Stimulated activated CD8-positive, alpha-beta memory T cell treated with anti-CD3 and anti-CD28 coated beads, Interleukin-4, amount 100 ng/mL, for 48 hours (primary cell): ENCODE data around the gene FBXW11.

Experiments used
- DNase-seq: peaks from one replicate; pipeline ENCODE4 v3.0.0-alpha.2; 2020

The FBXW11 gene

DNA sequence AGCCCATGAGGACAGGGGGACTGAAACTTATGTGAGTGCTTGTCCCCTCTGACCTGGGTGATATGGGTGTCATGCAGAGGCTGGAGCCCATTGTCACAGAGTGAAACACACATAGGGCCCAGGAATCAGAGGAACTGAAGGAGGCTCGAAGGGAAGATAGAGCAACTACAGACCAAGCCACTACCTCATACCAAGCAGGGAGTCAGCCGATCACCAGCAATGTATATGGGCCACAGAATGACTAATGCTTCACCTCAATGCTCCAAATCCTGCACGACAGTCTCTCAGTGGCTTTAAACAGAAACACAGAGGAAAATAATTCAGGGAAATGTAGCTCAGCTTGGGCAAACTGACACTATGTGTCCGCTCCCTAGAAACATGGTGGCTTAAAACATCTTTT, 8.9 kb upstream of the FBXW11 start:
- no peak for DNase-seq

DNA sequence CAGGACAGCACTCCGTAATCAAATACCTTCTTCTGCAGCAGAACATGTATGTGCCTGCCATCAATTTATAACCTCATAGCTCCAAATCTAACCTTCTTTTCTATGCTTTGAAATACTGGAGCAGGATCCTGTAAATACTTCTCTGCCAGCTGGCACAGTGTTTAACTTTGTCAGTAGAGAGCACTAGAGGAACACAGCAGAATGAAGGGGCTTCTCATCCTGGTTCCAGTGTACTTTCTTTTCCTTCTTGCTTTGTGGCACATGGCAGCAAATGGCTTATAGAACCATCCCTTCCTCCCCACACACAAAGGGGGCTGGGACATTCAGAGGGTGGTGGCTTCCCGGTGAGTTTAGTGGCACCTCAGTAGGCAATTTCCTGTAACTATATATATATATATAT, 3.8 kb upstream of the FBXW11 start:
- no peak for DNase-seq

DNA sequence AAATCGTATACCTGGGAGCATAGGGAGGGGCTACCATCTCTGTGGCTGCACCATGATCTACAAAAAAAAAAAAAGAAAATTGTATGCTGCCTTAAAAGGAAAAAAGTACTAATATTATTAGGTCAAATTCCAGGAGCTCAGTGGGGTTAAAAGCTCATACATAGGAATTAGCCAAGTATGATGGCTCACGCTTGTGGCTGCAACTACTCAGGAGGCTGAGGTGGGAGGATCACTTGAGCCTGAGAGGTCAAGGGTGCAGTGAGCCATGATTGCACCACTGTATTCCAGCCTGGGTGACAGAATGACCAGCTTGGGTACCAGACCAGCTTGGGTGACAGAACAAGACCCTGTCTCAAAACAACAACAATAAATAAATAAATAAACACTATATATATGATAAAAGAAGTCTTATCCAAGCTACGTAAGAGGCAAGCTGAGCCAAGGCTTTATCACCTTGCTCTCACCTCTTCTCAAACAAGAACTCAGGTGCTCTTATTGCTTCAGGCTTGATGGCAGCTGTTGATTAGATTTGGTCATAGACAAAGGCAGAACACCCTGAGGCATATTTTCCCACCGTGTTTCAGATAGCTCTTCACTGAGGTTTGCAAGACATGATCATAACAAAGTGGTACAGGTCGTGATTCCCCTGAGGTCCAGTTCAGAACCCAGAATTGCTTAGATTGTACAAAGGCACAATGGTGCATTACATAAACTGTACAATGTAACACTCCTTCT, 3.3 kb upstream of the FBXW11 start:
- no peak for DNase-seq

DNA sequence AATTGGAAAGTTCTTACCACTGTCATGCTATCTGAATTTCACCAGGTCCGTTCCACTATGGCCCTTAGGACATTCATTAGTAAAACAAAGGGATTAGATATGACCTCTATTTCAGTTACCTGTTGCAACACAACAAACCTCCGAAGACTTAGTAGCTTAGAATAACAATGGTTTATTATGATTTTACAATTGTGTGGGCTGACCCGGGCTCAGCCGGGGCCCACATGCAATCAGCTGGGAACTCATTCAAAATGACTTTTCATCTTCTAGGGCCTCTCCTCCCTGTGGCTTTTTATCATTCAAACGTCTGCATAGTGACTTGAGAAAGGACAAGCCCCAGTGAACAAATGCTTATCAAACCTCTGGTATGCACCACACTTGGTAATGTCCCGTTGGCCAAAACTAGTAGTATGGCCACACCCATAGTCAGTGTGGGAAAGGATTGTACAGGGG, 2.3 kb upstream of the FBXW11 start:
- no peak for DNase-seq

DNA sequence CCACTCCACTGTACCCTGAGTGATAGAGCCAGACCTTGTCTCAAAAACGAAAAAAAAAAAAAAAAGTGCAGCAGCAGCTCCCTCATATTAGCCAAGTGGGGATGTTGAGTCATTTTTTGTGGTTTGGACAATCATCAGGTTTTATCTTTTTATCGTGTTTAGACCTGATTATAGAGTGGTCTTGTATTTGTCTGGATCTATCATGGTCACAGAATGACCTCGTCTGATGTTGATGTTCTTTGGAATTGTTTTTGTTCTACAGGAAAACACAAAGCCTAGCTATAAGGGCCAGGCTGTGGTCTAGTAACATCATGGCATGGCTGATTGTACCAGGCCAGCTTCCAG, 1.6 kb upstream of the FBXW11 start:
- DNase-seq: no peak

DNA sequence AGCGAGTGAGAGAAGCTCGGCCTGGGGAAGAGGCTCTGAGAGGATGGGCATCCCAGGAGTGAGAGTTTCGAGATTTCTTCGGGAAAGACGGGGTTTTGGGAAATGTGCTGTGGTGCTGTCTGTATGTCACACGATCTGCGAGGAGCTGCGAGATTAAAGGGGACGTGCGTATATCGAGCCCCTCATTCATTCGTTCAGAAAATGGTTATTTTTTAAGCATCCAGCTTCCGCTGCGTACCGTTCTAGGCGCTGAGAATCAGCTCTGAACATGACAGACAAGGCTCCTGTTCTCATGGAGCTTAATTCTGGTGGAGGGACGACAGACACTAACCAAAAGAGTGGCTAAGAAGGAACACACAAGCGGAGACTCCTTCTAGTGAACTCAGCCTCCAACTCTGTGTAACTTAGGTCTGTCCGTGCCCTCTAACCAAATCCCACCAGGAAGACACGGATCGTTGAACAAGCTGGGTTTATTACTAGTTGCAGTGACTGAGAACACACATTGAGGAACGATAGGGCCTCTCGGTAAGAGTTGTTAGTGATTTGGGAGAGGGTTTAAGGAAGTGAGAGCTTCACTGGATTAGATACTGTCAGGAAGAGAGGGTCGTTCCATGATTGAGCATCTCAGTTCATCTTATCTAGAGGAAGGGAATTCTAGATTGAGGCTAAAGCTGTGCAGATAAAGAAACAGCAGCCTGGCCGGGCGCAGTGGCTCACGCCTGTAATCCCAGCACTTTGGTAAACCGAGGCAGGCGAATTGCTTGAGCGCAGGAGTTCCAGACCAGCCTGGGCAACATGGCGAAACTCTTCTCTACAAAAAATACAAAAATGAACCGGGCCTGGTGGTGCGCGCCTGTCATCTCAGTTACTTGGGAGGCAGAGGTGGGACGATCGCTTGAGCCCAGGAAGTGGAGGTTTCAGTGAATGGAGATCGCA, 1.0 kb upstream of the FBXW11 start:
- DNase-seq: no peak

DNA sequence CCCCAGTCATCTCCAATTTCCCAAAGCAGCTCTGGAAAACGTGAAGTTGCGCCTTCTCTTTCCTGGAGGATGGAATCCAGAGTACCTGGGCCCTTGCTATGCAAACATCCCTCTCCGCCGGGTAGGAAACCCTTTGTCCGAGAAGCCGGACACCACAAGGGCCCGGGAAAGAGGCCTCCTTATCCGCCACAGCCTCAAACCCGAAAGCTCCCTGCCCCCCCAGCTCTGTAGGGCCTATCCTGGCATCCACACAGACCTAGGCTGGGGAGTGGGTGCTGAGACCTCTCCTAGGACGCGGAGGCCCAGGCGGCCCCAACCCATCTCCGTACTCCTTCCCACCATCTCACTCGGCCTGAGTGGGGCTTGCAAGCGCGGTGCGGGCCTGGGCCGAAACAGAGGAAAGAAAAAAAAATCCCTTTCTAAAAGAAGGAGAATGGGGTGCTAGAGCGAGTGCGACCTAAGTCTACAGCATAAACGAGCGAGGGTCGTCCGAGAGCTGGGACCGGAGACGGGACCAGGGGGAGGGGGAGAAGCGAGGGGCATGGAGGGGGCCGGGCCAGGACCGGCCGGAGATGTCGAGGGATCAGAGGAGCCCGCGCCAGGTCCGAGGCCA, 624 bp downstream of the FBXW11 start:
- DNase-seq: peak; percentile 53

DNA sequence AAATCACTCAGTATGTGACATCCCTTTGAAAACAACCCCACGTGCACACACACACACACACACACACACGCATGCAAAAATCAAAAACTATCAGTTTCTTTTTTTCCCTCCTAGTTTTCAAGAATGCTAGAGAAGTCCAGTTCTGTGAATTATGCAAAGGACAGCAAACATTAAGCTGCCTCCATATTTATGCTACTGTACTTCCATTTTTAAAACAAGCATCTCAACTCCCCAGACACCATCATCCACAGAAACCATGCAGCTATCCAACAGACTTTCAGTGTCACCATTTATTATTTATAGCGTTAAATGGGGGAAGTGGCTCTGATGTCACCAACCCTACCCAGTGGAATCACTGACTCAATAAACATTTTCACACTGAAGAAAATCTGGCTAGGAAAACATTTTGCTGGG, 1.6 kb downstream of the FBXW11 start:
- peak; percentile 35 for DNase-seq

DNA sequence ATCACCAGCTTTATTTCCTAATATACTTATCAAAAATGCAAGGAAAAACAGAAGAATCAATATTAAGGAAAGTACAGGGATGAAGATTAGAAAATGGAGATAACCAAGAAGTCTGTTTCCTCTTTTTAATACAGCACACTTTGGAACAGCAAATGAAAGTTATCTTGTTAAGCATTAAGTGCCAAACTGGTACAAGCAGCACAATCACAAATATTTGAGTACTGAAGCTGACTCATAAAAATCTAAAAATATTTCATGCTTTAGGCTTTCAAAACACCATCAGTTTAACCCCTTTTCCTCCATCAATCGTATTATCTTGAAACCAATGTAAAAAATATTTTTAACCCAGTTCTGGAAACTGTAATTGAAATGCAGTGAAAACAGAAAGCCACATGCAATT, 2.7 kb downstream of the FBXW11 start:
- DNase-seq: no peak

DNA sequence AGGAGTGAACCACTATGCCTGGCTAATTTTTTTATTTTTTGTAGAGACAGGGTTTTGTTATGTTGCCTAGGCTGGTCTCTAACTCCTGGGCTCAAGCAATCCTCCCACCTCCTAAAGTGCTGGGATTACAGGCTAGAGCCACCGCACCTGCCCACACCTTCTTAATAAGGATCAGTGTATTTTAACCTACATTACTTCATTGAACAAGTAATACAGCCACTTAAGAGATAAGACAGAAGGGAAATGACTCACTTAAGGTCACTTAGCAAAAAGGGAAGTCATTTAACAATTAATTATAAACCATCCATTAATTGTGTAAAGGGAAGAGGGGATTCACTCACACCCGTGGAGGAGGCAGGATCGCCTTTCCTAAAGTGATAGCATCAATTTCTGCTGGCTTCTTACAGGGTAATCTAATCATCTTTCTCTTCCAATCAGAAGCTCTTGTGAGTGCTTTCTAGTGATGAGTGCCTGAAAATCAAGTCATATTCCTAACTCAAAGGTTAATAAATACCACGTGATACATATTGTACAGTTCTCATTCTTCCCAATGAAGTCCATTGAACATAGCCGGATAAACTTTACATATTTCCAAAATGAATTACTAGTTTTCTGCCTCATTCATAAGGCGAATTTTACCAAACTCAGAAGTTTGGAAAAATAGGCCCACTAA, 3.5 kb downstream of the FBXW11 start:
- no peak for DNase-seq

DNA sequence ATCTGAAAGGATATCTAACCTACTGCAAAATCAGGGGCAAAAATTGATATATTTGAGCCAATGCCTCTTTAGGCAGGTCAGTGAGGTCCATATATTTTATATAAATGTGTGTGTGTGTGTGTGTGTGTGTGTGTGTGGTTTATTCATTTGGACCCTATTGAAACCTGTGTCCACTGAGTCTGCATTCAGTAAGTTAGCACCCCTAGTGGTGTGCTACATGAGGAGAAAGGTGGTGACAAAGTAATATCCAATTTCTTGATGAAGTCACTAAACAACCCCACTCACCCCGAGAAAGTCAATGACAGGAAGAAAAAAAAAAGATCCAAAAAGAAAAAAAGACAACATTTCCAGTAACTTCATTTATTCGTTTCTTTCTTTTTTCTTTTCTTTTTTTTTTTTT, 4.1 kb downstream of the FBXW11 start:
- no peak for DNase-seq

DNA sequence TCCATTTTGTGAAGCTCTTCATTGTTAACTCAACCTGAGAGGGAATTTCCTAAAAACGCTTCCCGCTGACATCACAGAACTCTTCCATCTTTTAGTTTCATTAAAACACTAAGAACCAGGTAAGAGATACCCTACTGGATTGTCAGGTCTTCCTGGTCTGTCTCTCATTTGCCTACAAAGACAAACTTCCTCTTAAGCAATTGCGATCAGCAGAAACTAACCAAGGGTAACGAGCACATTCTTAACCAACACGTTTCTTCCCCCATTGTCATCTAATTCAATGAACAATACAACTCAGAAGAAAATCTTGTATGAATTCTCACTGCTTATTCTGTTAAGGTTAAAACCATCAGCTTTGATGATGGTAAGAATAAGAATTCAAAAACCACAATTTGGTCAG, 6.6 kb downstream of the FBXW11 start:
- DNase-seq: no peak

DNA sequence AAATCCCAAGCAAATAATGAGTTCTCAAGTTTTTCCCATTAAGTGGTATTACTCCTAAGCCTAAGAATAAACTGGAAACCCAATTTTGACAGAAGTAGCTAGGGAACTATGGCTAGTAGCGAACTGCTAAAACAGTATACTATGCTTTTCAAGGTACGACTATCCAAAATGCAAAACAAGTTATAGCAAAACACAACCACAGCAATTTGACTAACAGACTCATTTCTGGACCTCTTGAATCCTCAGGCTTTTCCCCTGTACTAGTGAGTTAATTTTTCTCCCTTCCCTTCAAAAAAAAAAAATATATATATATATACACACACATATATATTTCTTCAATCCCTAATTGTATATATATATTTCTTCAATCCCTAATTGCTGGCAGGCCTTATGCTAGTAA, 7.3 kb downstream of the FBXW11 start:
- DNase-seq: no peak

DNA sequence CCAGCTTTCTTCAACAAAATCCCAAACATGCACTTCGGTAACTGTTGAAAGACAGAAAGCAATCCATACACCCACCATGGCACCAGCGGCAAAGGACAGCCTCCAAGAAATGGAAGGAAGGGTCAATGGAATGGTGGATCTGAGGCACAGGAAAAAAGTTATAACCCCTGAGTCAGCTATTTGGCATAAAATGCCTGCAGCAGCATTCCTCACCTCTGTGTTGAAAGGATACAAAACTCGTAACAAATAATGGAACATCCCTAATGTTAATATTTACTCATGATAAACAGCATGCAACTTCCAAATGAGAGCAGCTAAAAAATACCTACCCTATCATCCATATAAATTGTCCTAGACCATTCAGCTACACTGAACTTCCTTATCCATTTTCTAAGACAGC, 9.4 kb downstream of the FBXW11 start:
- no peak for DNase-seq

DNA sequence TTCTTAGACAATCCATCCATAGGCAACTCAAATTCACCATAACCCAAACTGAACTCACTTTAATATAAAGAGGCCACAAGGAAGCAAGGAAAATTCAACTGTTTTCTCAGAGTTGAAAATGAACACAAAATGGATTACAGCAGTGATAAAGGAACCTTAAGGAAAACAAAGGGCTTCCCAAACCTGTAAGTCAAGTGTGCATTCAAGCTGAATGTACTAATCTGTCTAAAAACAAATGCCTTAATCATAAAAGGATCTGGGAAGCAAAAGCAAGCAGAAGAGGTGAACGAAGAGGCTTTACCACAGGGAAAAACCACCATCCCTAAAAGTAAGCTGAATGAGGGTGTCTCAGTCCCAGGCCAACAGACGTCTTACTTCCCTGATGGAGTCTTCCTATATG, 13.6 kb downstream of the FBXW11 start:
- DNase-seq: no peak

DNA sequence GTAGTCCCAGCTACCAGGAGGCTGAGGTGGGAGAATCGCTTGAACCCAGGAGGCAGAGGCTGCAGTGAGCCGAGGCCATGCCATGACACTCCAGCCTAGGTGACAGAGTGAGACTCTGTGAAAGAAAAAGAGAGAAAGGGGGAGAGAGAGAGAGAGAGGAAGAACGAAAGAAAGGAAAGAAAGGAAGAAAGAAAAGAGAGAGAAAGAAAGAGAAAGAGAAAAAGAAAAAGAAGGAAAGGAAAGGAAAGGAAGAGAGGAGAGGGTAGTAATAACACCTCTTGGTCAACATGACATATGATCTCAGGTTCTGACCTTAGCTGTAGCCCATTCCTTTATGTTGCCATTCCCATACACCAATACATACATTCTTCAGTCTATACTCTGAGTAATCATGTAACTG, 14.1 kb downstream of the FBXW11 start:
- DNase-seq: no peak

DNA sequence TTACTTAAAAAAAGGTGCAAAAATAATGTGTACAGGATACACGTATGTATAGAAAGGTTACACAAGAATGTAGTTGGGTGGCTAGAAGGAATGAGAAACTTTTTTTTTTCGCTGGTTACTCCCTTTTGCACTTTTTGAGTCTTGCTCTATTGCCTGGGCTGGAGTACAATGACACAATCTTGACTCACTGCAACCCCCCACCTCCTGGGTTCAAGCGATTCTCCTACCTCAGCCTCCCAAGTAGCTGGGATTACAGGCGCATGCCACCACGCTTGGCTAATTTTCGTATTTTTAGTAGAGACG, 15.8 kb downstream of the FBXW11 start:
- DNase-seq: no peak

DNA sequence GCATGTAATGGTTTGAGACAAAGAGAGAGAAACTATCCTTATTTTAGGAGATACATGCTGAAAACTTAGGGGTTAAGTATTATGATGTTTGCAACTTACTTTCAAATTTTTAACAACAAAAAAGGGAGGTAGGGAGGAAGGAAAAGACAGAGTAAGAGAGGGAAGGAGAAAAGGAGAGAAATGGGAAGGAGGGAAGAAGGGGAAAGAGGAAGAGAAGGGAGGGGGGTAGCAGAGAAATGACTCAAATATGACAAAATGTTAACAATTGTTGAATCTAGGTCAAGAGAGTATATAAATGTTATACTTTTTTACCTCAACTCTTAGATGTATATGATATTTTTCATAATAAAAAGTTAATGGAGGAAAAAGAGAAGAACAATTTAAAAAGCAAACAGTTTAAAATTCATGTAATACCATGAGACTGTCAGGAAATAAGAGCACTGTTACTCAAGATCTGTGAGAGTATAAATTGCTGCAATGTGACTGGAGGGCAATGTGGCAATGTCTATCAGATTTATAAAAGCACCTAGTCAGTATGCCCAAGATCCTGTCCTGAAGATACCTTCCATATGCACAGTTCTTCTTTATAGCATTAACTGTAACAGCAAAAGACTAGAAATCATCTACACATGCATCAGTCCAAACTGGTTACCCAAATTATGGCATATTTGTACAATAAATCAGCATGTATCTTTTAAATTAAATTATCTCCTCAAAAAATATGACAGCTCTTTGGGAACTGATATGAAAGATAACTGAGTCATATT, 16.3 kb downstream of the FBXW11 start:
- DNase-seq: no peak

DNA sequence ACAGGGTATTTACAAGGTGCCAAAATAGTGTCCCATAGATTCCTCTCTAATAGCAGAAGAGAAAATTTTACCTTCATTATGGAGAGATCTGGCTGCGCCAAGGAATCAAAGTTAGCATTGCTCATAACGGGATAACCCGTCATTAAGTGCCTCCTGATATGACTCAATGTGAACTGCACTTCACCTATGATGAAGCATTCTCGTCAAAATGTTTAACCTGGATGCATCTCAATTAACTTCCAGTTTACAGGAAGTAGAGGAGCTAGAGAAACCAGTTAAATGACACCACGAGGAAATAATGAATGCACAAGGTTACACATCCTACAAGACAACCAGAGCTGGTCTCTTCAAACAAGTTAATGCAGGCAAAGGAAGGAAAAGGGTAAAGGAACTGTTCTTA, 17.2 kb downstream of the FBXW11 start:
- no peak for DNase-seq

DNA sequence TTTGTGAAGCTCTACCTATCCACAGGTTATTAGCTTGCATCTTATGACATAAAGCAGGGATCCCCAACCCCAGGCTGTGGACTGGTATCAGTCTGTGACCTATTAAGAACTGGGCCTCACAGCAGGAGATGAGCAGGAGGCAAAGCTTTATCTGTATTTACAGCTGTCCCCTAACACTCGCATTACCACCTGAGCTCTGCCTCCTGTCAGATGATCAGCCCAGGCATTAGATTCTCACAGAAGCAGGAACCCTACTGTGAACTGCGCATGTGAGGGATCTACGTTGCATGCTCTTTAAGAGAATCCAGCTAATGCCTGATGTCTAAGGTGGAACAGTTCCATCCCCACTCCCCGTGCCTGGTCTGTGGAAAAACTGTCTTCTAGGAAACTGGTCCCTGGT, 19.7 kb downstream of the FBXW11 start:
- no peak for DNase-seq

DNA sequence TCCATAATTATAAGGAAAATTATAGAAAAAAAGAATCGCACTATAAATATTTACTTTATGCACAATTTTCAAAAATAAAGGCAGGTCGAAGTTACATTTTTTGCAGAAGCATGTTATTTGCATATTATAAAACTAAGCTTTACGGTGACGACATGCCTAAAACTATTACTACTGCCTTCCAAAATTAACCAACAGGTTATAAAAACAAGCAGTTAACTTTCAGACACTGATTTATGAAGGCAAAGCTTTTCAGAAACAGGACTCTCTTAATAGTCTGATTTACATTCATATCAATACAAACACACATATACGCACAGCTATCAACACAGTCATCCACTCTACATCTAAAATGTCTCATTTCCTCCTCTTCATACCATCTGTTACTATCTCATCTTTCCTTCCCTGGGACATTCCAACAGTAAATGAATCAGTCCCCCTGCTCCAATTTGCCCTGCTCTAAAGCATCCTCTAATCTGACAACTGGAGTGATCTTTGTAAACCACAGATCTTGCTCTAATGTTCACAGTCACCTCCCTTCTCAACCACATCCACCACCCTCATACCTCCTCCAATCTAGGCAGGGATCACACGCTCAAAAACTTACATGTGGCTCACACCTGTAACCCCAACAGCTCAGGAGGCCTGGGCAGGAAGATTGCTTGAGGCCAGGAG, 21.6 kb downstream of the FBXW11 start:
- DNase-seq: peak; percentile 54

DNA sequence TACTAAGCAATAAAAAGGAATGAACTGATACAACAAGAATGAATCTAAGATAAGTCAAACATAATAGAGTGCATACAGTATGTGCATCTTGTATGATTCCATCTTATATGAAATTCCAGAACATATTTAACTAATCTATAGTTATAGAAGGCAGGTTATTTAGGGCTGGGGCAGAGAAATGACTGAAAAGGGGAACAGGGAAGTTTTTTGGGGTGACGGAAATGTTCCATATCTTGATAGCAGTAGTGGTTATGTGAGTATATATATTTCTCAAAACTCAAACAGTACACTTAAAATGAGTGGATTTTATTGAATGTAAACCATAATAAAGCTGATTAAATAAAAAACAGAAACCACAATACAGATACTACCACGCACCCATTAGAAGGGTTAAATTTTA, 24.6 kb downstream of the FBXW11 start:
- no peak for DNase-seq
